Measurements from ENCODE around the gene THAP5.

DNA sequence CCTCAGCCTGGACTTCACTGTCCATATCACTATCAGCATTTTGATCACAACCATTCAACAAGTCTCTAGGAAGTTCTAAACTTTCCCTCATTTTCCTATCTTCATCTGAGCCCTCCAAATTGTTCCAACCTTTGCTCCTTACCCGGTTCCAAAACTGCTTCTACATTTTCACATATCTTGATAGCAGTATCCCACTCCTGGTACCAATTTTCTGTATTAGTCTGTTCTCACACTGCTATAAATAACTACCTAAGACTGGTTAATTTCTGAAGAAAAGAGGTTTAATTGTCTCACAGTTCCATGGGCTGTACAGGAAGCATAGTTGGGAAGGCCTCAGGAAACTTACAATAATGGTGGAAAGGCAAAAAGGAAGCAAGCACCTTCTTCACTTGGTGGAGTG is 11.9 kb downstream of the THAP5 start:
- TF ChIP-seq CTCF (optimal IDR thresholded peaks at IDR 0.05 in 1 of 3, IDR thresholded peaks at IDR 0.05 in 1 of 3, conservative IDR thresholded peaks at IDR 0.05 in 1 of 3; ENCODE audit: extremely low read depth in 1 of 3, insufficient read depth in 2 of 3, low read length in 3 of 3): no peak
- no peak for TF ChIP-seq EZH2 (IDR thresholded peaks at IDR 0.05; ENCODE audit: low read length)
